HepG2 (cell line): Measurements from ENCODE around the gene GAR1. TPM values are rescaled to one million over a fixed set of nuclear protein-coding genes. Genes with fewer than 3 reads are reported as not detected.
"Not testable (repeated sequence)": the region's sequence is repeated elsewhere in the genome, so short reads cannot be mapped to it uniquely, and the experiment has no call there.

Experiments used
- ATAC-seq: fragments of 200-7000 bp; cut with Tn5 transposase; 3 replicates; pipeline ENCODE4 v1.9.1; 2020; ENCODE audit warnings: mild to moderate bottlenecking, moderate library complexity
- BruUV-seq: library from RNA; stranded (reverse); fragments of 400-500 nt; replicated peaks from 2 replicates; lab custom pipeline; 2021; lab: Mats Ljungman, UMichigan
- CTCF ChIA-PET: fragments of 300-600 bp; formaldehyde crosslinking; extraction: SDS; loops from one replicate; lab custom pipeline; 2021; ENCODE audit warnings: low total read pairs, inconsistent platforms, low intra/inter-chr PET ratio; lab: Yijun Ruan, JAX
- POLR2A ChIA-PET: fragments of 350-600 bp; sonication (Branson Sonifier 250); formaldehyde crosslinking; loops from one replicate; lab custom pipeline; 2020; ENCODE audit warnings: antibody characterized with exemption, inconsistent platforms; lab: Yijun Ruan, JAX
- DNase-seq: peaks from one replicate; pipeline ENCODE4 v3.0.0-alpha.2; 2015; ENCODE audit warnings: low spot score
- FAIRE-seq: peaks from 3 replicates; lab custom pipeline; 2011; peaks lifted over from hg19 to GRCh38; lab: Jason Lieb, UNC
- H2AFZ ChIP-seq: one replicate; pipeline ENCODE4 v1.6.1; 2011; ENCODE audit warnings: low read length, inconsistent platforms
- H3K27ac ChIP-seq: fragments of 300-600 bp; 3 replicates; pipeline ENCODE4 v1.8.0; 2011; ENCODE audit warnings: mixed run types, mild to moderate bottlenecking, mixed read lengths, low read length, inconsistent platforms; ENCODE audit not compliant: insufficient read depth; ENCODE audit errors: extremely low read length
- H3K27me3 ChIP-seq, 2 experiments: fragments of 200-600 bp in 1 of 2; 2 replicates in 1 of 2; 3 replicates in 1 of 2; pipeline versions ENCODE4 v1.6.0 to v1.8.0; 2011; ENCODE audit warnings: low read length in 2 of 2, mild to moderate bottlenecking in 2 of 2, moderate library complexity in 2 of 2, inconsistent platforms in 1 of 2; ENCODE audit not compliant: insufficient read depth in 2 of 2, control insufficient read depth in 1 of 2
- H3K36me3 ChIP-seq, 2 experiments: fragments of 200-600 bp in 1 of 2; replicated peaks in 1 of 2; 2 replicates in 1 of 2; 3 replicates in 1 of 2; pipeline versions ENCODE4 v1.5.1 to v1.8.0; 2011; ENCODE audit warnings: low read length in 2 of 2, inconsistent platforms in 1 of 2; ENCODE audit not compliant: insufficient read depth in 2 of 2, control insufficient read depth in 1 of 2
- H3K4me1 ChIP-seq: 2 replicates; pipeline ENCODE4 v1.5.1; 2012; ENCODE audit warnings: low read length, inconsistent platforms; ENCODE audit not compliant: insufficient read depth
- H3K4me2 ChIP-seq: 2 replicates; pipeline ENCODE4 v1.6.0; 2011; ENCODE audit warnings: low read depth, low read length, inconsistent platforms
- H3K4me3 ChIP-seq, 3 experiments: fragments of 200-600 bp in 1 of 3; sonication (generic), shearing (Covaris generic) in 1 of 3; replicated peaks in 1 of 3; 2 replicates each; pipeline ENCODE4 v1.5.1; 2011 to 2016; ENCODE audit warnings: low read length in 3 of 3, inconsistent platforms in 2 of 3, low read depth in 2 of 3, mild to moderate bottlenecking in 2 of 3, control low read depth in 1 of 3, mixed read lengths in 1 of 3; ENCODE audit not compliant: insufficient read depth in 1 of 3
- H3K79me2 ChIP-seq: one replicate; pipeline ENCODE4 v1.6.1; 2011; ENCODE audit warnings: low read length, inconsistent platforms; ENCODE audit not compliant: insufficient read depth
- H3K9ac ChIP-seq: 2 replicates; pipeline ENCODE4 v1.6.0; 2011; ENCODE audit warnings: mild to moderate bottlenecking, low read depth, low read length, inconsistent platforms; ENCODE audit not compliant: insufficient read depth
- H3K9me3 ChIP-seq: 2 replicates; pipeline ENCODE4 v1.5.1; 2012; ENCODE audit warnings: mild to moderate bottlenecking, low read length
- H4K20me1 ChIP-seq: 2 replicates; pipeline ENCODE4 v1.6.0; 2011; ENCODE audit warnings: inconsistent platforms, mild to moderate bottlenecking, low read length, moderate library complexity; ENCODE audit not compliant: insufficient read depth
- MAFF ChIP-seq: IDR thresholded peaks from 2 replicates; pipeline ENCODE4 v1.6.1; 2011; ENCODE audit warnings: low read depth, low read length, improper control_type of control experiment
- MAFK ChIP-seq, 2 experiments: IDR thresholded peaks in 1 of 2; conservative IDR thresholded peaks in 1 of 2; 2 replicates each; pipeline ENCODE4 v1.6.1; 2011; ENCODE audit warnings: improper control_type of control experiment in 2 of 2, low read length in 2 of 2
- ZC3H13 ChIP-seq: sonication (generic); formaldehyde crosslinking; IDR thresholded peaks from 2 replicates; pipeline ENCODE4 v1.8.1; 2023; ENCODE audit warnings: mild to moderate bottlenecking, missing genetic modification reagents, moderate library complexity
- ZNF317 ChIP-seq: sonication (generic); formaldehyde crosslinking; IDR thresholded peaks from 2 replicates; pipeline ENCODE4 v1.5.0; 2020; ENCODE audit warnings: mild to moderate bottlenecking, missing genetic modification reagents
- ZNF331 ChIP-seq: sonication (generic); formaldehyde crosslinking; IDR thresholded peaks from 2 replicates; pipeline ENCODE4 v1.4.0; 2020; ENCODE audit warnings: missing genetic modification reagents
- ZNF34 ChIP-seq: sonication (generic); formaldehyde crosslinking; IDR thresholded peaks from 2 replicates; pipeline ENCODE4 v1.4.0; 2020; ENCODE audit warnings: mild to moderate bottlenecking, missing genetic modification reagents, borderline replicate concordance
- WGBS: methylation state at CpG from one replicate; pipeline ENCODE4 v1.1.6; 2017; ENCODE audit warnings: low lambda C conversion rate; 5-methylcytosine and 5-hydroxymethylcytosine counted together
- in situ Hi-C: cut with HindIII; loops from 2 replicates; pipeline ENCODE4 v1.10.0; 2017; ENCODE audit warnings: low pct_unique_long_range_greater_than_20kb; ENCODE audit not compliant: extremely low pct_ligation_motif_present
- intact Hi-C: fragments of 100-400 bp; cut with micrococcal nuclease; formaldehyde crosslinking; loops from one replicate; pipeline ENCODE4 v1.10.0; 2022; ENCODE audit not compliant: unreplicated experiment
- polyA plus RNA-seq, 8 experiments: library from polyadenylated mRNA; depleted of rRNA in 3 of 8; stranded (reverse) in 7 of 8; unstranded in 1 of 8; fragments of >200 nt; fragmentation: Illumina TruSeq in 4 of 8; extraction: Trizol in 4 of 8; gene quantifications; 2 replicates each; pipeline versions ENCODE4 v1.2.1 to v1.2.3, GENCODE V29; 2011 to 2016; ENCODE audit warnings: low read depth in 4 of 8, missing spikeins in 1 of 8, mixed read lengths in 1 of 8; ENCODE audit not compliant: insufficient read depth in 1 of 8
- total RNA-seq, 5 experiments: library from RNA; depleted of rRNA; stranded (reverse); fragments of >200 nt; fragmentation: Illumina TruSeq; extraction: Trizol; gene quantifications; 2 replicates each; pipeline ENCODE4 v1.2.3, GENCODE V29; 2016; ENCODE audit warnings: low read depth in 1 of 5

GAR1 gene
- total and polyA plus RNA-seq, 2 of the 13 experiments (the other 11 are each of a cell fraction or from before 2014, with no cell fraction given), result 11.3 to 11.4 TPM

DNA sequence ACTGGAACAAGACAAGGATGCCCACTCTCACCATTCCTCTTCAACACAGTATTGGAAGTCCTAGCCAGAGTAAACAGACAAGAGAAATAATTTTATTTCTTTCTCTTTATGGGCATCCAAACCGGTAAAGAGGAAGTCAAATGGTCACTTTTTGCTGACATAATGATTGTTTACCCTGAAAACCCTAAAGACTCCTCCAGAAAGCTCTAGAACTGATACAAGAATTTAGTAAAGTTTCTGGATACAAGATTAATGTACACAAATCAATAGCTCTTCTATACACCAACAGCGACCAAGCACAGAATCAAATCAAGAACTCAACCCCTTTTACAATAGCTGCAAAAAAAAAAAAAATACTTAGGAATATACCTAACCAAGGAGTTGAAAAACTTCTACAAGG, 33.5 kb upstream of the GAR1 start:
- TF ChIP-seq MAFF (0 out of 2 replicates have a peak, but pooled peaks have one; percentile 4), MAFK (conservative IDR thresholded peaks at IDR 0.05 in 1 of 2, IDR thresholded peaks at IDR 0.05 in 1 of 2; ENCODE audit: low read length in 2 of 2) (peak in 1 of 2 experiments; percentile 27; a peak in 1 of 4 replicates)
- H3K4me3 ChIP-seq, H3K27me3 ChIP-seq, H2AFZ ChIP-seq, H3K9ac ChIP-seq, POLR2A ChIA-PET, H3K27ac ChIP-seq, in situ Hi-C loops, H3K9me3 ChIP-seq, CTCF ChIA-PET, DNase-seq, H3K4me1 ChIP-seq, intact Hi-C loops, FAIRE-seq, H4K20me1 ChIP-seq, ATAC-seq, H3K36me3 ChIP-seq, BruUV-seq, H3K4me2 ChIP-seq: not testable (repeated sequence)
- H3K79me2 ChIP-seq, result peaks cover 59% of the 10 kb centered on the region
- 96% methylated on average over 2 of the region's 2 CpGs for WGBS

DNA sequence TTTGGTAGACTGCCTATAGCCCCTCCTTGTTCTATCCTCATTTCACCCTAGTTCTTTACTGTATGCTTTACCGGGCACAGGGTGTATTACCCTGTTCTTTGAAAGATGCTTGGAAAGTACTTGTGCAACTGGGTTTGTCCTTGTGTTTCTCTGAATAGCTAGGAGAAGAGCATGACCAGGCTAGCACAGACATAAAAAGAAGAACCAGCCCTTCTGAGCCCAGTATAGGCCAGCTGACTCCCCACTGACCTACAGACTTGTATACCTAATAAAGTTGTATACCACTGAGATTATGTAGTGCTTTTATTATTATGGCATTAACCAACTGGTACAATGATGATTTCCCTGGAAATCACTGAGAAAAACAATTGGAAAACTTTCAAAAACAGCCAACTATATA, 28.7 kb upstream of the GAR1 start:
- CTCF ChIA-PET, result no interaction called here

More for the DNA sequence above, 28.7 kb upstream of the GAR1 start:
- H3K79me2 ChIP-seq, result peaks cover 75% of the 10 kb centered on the region
- no peak overlapping the region for H3K4me3 ChIP-seq
- WGBS, result 74% methylated on average over 1 of the region's 1 CpG
- H4K20me1 ChIP-seq, result no peaks in the 10 kb centered on the region
- POLR2A ChIA-PET, result no interaction called here
- H3K27me3 ChIP-seq, result no peaks in the 10 kb centered on the region
- H3K36me3 ChIP-seq, result no peaks in the 10 kb centered on the region
- BruUV-seq, result no TSS peak
- no peaks in the 10 kb centered on the region for H3K9me3 ChIP-seq
- H3K4me1 ChIP-seq, result no peaks in the 10 kb centered on the region
- FAIRE-seq (no peak), ATAC-seq (no peak), DNase-seq (no peak)
- no peak overlapping the region for H3K4me2 ChIP-seq
- H3K9ac ChIP-seq, result no peak overlapping the region
- intact Hi-C loops (no loop called here), in situ Hi-C loops (no loop called here)
- H2AFZ ChIP-seq, result no peak overlapping the region
- TF ChIP-seq ZNF317 (CRISPR knock-in tag) (no peak), ZC3H13 (CRISPR knock-in tag) (no peak), ZNF331 (CRISPR knock-in tag) (peak; percentile 80), ZNF34 (CRISPR knock-in tag) (no peak)
- no peak overlapping the region for H3K27ac ChIP-seq
